Stimulated activated CD8-positive, alpha-beta memory T cell treated with anti-CD3 and anti-CD28 coated beads, Interleukin-7, amount 100 ng/mL, for 1 hour (primary cell): ENCODE data around the gene RHEBL1.
A peak's percentile ranks its signal among the peaks of the same experiment; 100 is the strongest.

Source experiments
- DNase-seq, 2 donors: peaks; one replicate each; pipeline ENCODE4 v3.0.0-alpha.2; 2020; ENCODE audit warnings: low read depth in 2 of 2

RHEBL1 gene

DNA sequence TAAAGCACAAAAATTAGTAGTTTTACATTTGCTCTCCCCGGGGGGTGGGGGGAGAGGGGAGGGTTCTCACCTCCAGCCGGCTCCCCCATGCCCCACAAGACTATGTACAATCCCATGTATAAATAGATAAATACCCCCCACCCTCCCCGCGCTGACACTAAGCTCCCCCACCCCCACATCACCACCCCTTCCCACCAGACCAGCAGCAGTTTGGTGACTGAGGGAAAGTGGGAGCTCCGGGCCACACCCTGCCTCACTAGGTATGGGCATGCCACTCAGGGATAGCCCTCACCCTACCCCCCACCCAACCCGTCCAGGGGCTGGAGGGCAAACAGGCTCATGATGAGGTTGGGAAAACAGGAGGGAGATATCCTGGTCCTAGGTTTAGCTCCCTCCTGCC, 49.3 kb downstream of the RHEBL1 start:
- no peak for DNase-seq

DNA sequence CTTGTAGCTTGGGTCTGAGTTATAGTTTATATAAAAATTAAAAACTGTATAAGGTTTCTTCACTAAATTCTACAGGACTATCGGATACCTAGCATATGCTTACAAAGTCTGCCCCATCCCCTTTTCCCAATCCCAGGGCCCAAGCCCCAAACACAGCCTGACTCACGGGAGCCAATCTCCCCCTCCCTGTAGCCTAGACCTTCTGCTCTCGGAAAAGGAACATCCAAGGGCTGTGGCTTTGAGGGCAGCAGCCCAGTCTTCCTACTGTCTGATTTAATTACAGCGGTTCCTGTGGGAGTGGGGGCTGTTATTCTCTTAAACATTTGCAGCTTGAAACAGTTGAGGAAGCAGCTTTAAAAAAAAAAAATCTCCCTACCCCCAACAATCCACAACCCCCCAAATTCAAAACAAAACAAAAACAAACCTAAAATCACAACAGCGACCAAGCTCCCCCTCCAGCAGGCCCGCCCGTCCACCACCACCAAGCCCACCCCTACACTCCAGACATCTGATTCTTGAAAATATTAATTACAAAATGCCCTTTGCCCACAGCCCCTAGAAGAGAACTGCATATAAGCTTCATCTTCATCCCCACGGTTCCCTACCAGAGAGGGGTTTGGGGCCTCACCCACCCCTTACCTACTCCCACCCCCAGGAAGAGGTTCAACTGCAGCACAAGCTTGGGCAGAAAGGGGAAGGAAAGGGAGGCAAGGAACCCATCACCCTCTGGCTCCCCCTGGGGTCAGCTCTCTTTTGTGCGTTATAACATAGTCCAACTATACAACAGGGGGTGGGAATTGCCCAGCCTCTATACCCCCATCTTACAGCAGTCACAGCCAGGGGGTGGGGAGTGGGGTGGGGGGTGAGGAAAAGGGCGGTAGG, 50.1 kb downstream of the RHEBL1 start:
- DNase-seq = no peak

DNA sequence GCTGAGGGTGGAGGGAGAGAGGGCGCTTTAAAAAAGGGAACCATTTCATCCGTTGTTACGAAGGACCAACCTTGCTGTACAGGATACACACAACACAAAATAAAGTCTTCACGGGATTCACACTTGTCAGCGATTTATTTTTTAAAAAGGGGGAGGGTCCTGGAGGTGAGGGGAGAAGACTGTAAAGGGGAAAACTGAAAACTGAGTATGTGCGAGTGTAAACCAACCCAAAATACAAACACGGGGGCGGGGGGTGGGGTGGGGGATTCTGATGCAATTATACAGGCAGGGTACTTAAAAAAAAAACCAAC, 50.7 kb downstream of the RHEBL1 start:
- no peak for DNase-seq

DNA sequence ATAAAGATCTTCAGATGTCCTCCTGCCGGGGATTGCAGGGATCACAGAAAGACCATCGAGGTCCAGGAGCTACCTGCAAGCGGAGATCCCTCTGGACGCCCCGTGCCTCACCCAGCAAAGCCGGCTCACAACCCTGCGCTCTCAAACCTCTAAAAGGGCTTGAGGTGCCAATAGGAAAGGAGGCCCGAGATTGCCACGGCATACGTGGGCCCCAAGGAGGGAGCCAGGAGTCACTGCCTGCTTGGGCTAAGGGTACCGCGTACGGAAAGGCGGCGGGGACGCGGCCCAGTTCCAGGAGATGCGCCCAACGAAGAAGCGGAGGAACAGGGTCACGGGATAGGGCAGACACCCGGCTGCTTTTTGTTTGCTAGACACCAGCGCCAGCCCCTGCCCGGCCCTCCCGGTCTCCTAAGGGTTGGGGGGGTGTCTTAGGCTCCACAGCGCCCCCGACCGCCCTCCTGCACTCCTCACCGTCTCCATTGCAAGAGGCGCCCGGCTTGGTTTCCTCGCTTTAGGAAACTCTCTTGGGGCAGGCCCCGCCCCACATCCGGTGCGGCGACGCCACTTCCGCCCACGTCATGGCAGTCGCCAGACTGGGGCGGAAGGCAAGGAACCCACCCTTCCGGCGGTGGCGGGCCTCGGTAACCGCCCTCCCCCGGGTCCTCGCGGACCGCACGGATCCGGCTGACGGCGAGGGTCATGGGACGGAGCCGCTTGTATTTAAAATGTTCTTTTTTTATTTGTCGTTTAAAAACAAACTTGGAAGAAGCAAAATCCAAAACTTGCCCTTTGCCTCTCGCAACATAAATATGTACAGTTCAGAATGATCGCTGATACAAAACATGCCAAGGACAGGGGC, 51.3 kb downstream of the RHEBL1 start, which contains the start of gene PRKAG1:
PRKAG1 (minus strand) TSS at position 516 of the 859 bp plus-strand sequence; CDS start at position 480, 36 bp downstream.
- DNase-seq = peak; percentile 90 to 95

DNA sequence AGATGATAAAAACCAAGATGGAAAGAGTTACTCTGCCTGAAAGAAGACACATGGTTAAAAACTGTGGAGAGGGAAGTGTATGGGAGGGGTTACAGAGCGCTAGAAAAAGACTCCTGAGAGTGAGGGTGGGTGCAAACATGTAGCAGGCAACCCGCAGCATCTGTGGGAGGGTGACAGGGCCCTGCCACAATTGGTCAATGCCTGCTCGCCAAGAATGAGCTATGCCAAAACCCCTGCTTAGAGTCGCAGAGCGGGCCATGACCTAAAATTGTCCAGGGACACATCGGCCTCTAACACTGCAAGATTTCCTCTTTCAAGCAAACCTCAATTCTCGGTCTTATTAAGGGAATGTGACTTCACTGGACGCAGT, 51.9 kb downstream of the RHEBL1 start:
- no peak for DNase-seq

DNA sequence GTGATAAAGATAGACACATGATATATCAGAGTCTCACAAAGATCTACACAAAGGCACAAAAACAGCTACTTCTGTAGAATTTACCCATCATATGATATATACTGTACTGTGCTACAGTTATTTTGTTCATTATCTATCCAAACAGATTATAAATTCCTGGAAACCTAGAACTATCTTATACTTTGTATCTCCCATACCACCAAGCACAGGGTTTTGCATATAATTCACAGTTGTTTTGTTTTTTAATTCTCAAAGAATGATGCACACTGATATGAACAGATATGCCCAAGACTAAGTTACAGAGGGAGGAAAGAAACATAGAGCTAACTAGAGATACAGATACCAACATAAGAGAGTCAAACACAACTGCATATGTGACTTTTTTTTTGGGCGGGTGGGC, 54.6 kb downstream of the RHEBL1 start:
- no peak for DNase-seq
